Activated CD4-positive, alpha-beta T cell treated with anti-CD3 and anti-CD28 coated beads for 36 hours (primary cell): ENCODE data around the gene FOXN3. TPM values are rescaled to one million over a fixed set of nuclear protein-coding genes. Genes with fewer than 3 reads are reported as not detected.
A peak's percentile ranks its signal among the peaks of the same experiment; 100 is the strongest.

ENCODE experiments used
- ATAC-seq: fragments of 200-7000 bp; cut with Tn5 transposase; one replicate; pipeline ENCODE4 v1.10.0; 2021; ENCODE audit warnings: mild to moderate bottlenecking, moderate library complexity
- CTCF ChIA-PET: fragments of 350-600 bp; sonication (Branson Sonifier 250); formaldehyde crosslinking; loops from one replicate; lab custom pipeline; 2021; ENCODE audit warnings: antibody characterized with exemption; lab: Charles Lee
- POLR2A ChIA-PET: fragments of 350-600 bp; sonication (Branson Sonifier 250); formaldehyde crosslinking; loops from one replicate; lab custom pipeline; 2021; ENCODE audit warnings: antibody characterized with exemption, inconsistent platforms; lab: Charles Lee
- DNase-seq: peaks from one replicate; pipeline ENCODE4 v3.0.0-alpha.2; 2020
- H3K27ac Mint-ChIP-seq: one replicate; pipeline ENCODE4 v1.8.0; 2021; ENCODE audit warnings: mixed read lengths
- H3K27me3 Mint-ChIP-seq: one replicate; pipeline ENCODE4 v1.8.0; 2021; ENCODE audit warnings: mixed read lengths
- H3K36me3 Mint-ChIP-seq: one replicate; pipeline ENCODE4 v1.8.0; 2021; ENCODE audit warnings: low read depth, mixed read lengths
- H3K4me1 Mint-ChIP-seq: one replicate; pipeline ENCODE4 v1.8.0; 2021; ENCODE audit warnings: mixed read lengths
- H3K4me3 Mint-ChIP-seq: one replicate; pipeline ENCODE4 v1.8.0; 2021; ENCODE audit warnings: mild to moderate bottlenecking, moderate library complexity, mixed read lengths
- H3K9me3 Mint-ChIP-seq: one replicate; pipeline ENCODE4 v1.8.0; 2021; ENCODE audit warnings: low read depth, mixed read lengths
- intact Hi-C, 2 experiments: fragments of 100-400 bp; cut with DNase I in 1 of 2; cut with micrococcal nuclease in 1 of 2; formaldehyde crosslinking; loops; one replicate each; pipeline versions ENCODE4 v1.14.2 to v1.15.1; 2022 to 2024; cut with DNase I, micrococcal nuclease
- total RNA-seq, 2 experiments: library from RNA; stranded (reverse); gene quantifications; one replicate each; pipeline ENCODE4 v1.2.3, GENCODE V29; 2021

Gene FOXN3, protein sequence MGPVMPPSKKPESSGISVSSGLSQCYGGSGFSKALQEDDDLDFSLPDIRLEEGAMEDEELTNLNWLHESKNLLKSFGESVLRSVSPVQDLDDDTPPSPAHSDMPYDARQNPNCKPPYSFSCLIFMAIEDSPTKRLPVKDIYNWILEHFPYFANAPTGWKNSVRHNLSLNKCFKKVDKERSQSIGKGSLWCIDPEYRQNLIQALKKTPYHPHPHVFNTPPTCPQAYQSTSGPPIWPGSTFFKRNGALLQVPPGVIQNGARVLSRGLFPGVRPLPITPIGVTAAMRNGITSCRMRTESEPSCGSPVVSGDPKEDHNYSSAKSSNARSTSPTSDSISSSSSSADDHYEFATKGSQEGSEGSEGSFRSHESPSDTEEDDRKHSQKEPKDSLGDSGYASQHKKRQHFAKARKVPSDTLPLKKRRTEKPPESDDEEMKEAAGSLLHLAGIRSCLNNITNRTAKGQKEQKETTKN
- 10 to 100 TPM; 69.1 to 76.3 TPM for total RNA-seq

DNA sequence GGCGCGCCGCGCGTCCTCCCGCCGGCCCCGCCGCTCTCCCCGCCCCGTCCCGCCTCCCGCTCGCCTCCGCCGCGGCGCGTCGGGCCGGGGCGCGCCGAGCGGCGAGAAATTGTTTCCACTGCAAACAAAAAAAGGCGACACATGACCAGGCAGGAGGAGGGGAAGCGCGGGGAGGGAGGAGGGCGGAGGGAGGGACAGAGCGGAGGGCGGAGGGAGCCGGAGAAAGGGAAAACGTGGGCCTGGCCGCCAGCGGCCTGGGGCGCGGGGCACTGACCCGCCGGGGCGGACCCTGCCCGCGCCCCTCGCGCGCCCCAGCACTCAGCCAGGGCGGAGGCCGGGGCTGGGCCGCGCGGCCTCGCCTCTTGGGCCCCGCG, at the start of gene FOXN3:
FOXN3 (minus strand) TSS at position 143 of the 374 bp plus-strand sequence. CDS start 4,757 bp downstream, outside the sequence.
- Mint-ChIP-seq H3K4me1 (peaks cover 51% of the 10 kb centered on the region), H3K36me3 (peaks cover 38% of the 10 kb centered on the region), H3K27me3 (no peaks in the 10 kb centered on the region), H3K4me3 (peak within 1 kb of the TSS; percentile 84), H3K9me3 (no peaks in the 10 kb centered on the region), H3K27ac (peak within 1 kb of the TSS; percentile 95)
- CTCF ChIA-PET = no interaction called here
- intact Hi-C loops = loop anchor here (1.0 to 5.0 kb wide), 15 partner anchors 12 to 980 kb away; partner anchors contain the start of gene CALM1 (in 1 of the 2)
- DNase-seq (peak; percentile 94), ATAC-seq (peak; percentile 49)
- POLR2A ChIA-PET = no interaction called here

DNA sequence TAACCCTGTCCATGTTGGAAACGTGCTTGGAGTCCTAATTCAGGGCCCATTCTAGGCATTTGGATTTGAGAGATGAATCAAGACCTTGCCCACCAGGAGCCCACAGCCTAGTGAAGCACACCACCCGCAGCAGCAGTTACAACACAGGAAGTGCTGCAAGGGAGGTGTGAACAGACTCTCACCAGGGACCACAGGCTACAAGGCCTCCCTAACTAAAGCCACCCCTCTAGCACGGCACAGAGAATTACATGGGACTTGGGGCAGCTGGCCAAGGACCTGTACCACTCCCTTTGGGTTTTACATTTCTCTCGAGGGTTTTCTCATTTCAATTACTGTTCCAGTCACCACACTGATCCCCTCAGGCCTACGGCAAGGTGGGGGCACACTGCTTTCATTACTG, 49.5 kb upstream of the FOXN3 start:
- peaks cover 17% of the 10 kb centered on the region for H3K36me3 Mint-ChIP-seq
- H3K4me1 Mint-ChIP-seq = peaks cover 35% of the 10 kb centered on the region
- ChIA-PET CTCF (interaction anchor here (1.1 kb wide), 1 partner anchor 11 kb away, joined by 4 read pairs; no protein-coding TSS in a partner anchor), POLR2A (no interaction called here)
- ATAC-seq (peak; percentile 69), DNase-seq (peak; percentile 30)
- no peaks in the 10 kb centered on the region for H3K9me3 Mint-ChIP-seq
- H3K27me3 Mint-ChIP-seq = no peaks in the 10 kb centered on the region
- H3K4me3 Mint-ChIP-seq = no peak overlapping the region
- H3K27ac Mint-ChIP-seq = no peak overlapping the region
- intact Hi-C loops = no loop called here

DNA sequence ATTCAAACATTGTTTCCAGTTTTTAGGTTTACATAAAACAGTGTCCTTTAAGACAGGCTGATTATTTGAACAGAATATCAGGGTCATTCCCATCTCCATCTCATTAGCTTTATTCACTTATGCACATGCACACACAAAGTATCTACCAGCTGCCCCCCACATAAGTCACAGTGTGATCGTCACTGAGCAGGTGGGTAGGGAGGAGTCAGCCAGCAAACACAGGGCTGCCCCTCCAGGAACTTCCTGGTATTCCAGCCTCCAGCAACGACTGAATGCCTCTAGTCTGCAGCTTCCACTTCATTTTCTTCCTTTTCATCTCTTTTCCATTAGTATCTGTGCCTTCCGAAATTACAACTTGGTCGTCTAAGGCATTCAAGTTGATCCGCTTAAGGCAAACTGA, 48.8 kb upstream of the FOXN3 start:
- no peak for DNase-seq
- intact Hi-C loops = no loop called here
- Mint-ChIP-seq H3K9me3 (no peaks in the 10 kb centered on the region), H3K36me3 (peaks cover 16% of the 10 kb centered on the region), H3K4me1 (peaks cover 35% of the 10 kb centered on the region), H3K27ac (no peak overlapping the region), H3K4me3 (no peak overlapping the region), H3K27me3 (no peaks in the 10 kb centered on the region)
- ChIA-PET CTCF (interaction anchor here (0.7 to 1.1 kb wide), 2 partner anchors 11 to 346 kb away, joined by 3 to 4 read pairs; no protein-coding TSS in a partner anchor), POLR2A (no interaction called here)
- no peak for ATAC-seq

DNA sequence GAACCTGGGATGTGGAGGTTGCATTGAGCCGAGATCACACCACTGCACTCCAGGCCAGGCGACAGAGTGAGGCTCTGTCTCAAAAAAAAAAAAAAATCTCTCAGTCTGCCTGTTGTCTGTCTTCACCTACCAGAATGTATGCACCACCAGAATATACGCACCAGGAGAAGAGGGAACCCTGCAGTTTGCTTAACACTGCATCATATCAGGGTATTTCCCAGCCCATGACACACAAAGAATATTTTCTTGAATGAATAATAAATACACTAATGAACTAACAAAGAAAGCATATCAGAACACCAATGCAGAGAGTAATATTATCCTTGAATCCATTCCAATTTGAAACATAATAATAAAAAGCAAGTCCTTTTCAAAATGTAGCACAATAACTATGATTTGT, 44.2 kb upstream of the FOXN3 start:
- intact Hi-C loops = no loop called here
- ATAC-seq (no peak), DNase-seq (no peak)
- peak overlapping the region; percentile 9 for H3K27ac Mint-ChIP-seq
- H3K9me3 Mint-ChIP-seq = no peaks in the 10 kb centered on the region
- H3K36me3 Mint-ChIP-seq = peaks cover 10% of the 10 kb centered on the region
- H3K27me3 Mint-ChIP-seq = no peaks in the 10 kb centered on the region
- H3K4me1 Mint-ChIP-seq = peaks cover 12% of the 10 kb centered on the region
- H3K4me3 Mint-ChIP-seq = no peak overlapping the region
- ChIA-PET CTCF (no interaction called here), POLR2A (no interaction called here)

DNA sequence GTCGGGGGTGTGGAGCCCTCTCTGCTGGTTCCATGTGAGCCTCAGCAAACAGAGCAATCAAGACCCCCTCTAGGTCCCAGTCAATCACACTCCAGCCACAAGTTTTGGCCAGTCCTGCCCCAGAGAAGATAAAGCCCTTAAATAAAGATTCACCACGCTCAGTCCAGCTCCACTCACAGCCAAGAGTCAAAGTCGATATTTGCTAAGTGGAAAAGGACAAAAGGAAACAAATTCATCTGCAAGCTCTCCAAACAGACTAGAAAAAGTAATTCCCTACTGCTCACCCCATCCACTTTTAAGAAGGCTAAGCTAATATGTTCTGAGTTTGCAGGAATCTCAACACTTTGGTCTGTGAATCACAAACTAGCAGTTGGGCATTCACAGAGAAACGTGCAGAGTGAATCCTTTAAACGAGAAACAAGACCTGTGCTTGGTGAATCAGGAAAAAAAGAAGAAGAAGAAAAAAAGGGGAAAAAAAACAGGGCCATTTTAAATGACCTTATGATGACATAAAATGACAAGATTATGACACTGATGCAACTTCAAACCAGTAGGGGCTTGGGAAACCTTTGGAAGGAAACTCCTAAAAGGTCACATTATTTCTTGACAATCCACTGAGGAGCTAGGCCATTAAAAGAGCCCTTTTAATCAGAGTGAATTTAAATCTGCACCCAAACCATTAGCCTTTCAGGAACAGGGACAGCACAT, 41.8 kb upstream of the FOXN3 start:
- H3K4me3 Mint-ChIP-seq = no peak overlapping the region
- H3K27ac Mint-ChIP-seq = no peak overlapping the region
- CTCF ChIA-PET = interaction anchor here (0.6 kb wide), 1 partner anchor 38 kb away, joined by 3 read pairs; no protein-coding TSS in a partner anchor
- H3K36me3 Mint-ChIP-seq = peaks cover 2% of the 10 kb centered on the region
- no peak for ATAC-seq
- no peaks in the 10 kb centered on the region for H3K9me3 Mint-ChIP-seq
- intact Hi-C loops = no loop called here
- DNase-seq = no peak
- no peaks in the 10 kb centered on the region for H3K27me3 Mint-ChIP-seq
- H3K4me1 Mint-ChIP-seq = peaks cover 7% of the 10 kb centered on the region
- POLR2A ChIA-PET = no interaction called here

DNA sequence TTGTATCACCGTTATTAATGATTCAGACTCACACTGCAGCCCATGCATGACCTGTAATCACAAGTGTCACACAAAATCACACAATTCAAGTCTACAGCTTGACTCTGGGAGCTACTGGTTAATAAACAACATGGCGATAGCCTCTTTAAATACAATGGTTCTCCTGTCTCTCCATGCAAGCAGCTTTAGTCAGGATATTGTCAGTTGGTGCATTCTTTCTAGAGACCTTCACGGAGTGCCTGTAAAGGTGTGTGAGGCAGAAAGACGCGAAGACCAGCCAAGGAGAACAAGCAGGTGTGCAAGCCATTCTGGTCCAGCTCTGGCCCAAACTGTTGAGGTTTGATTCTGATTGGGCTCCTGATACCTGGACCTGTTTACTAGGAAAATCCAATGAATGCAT, 40.0 kb upstream of the FOXN3 start:
- Mint-ChIP-seq H3K36me3 (peaks cover 2% of the 10 kb centered on the region), H3K4me3 (no peak overlapping the region), H3K4me1 (peaks cover 7% of the 10 kb centered on the region), H3K9me3 (no peaks in the 10 kb centered on the region), H3K27me3 (no peaks in the 10 kb centered on the region), H3K27ac (no peak overlapping the region)
- ATAC-seq = no peak
- ChIA-PET POLR2A (no interaction called here), CTCF (no interaction called here)
- DNase-seq = no peak
- intact Hi-C loops = no loop called here

DNA sequence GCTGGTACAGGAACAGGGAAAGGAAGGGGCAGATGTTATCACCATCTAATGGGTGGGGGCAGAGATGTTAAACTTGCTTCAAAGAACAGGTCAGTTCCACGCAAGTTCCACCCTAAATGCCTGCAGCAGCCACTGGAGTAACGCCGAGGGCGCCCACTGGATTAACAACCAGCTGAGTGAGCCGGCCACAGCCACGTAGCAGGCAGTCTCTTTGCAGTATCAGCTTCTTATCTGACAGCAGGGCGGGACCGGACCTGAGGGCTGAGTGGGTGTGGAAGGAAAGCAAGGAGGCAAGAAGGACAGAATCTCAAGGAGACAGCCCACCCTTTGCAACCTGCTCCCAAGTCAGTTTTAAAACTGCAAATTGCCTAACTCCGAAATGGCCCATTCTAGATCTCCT, 38.4 kb upstream of the FOXN3 start:
- peaks cover 7% of the 10 kb centered on the region for H3K4me1 Mint-ChIP-seq
- H3K27me3 Mint-ChIP-seq = no peaks in the 10 kb centered on the region
- intact Hi-C loops = no loop called here
- DNase-seq = no peak
- ChIA-PET CTCF (interaction anchor here (0.7 to 1.0 kb wide), 2 partner anchors 11 to 312 kb away, joined by 3 read pairs; no protein-coding TSS in a partner anchor), POLR2A (no interaction called here)
- H3K27ac Mint-ChIP-seq = no peak overlapping the region
- H3K36me3 Mint-ChIP-seq = peaks cover 2% of the 10 kb centered on the region
- H3K4me3 Mint-ChIP-seq = no peak overlapping the region
- ATAC-seq = no peak
- H3K9me3 Mint-ChIP-seq = no peaks in the 10 kb centered on the region

DNA sequence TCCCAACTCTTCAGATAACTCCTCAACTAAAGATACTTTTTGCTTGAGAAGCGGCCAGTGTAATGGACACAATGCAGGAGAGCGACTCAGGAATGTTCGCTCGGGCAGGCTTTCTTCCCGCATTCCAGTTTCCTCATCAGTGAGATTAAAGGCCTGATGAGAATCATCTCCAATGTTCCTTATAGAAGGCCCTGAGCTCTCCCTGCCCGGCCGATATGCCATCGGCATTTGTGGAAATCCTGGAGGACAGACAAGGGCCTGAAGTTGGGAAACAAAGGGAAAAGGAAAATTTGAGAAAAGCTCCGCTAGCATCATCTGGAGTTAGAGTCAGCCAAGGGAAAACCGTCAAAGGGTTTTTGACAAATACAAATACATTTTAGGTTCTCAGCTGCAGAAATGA, 38.0 kb upstream of the FOXN3 start:
- Mint-ChIP-seq H3K4me3 (no peak overlapping the region), H3K27me3 (no peaks in the 10 kb centered on the region), H3K36me3 (peaks cover 2% of the 10 kb centered on the region), H3K4me1 (peaks cover 7% of the 10 kb centered on the region), H3K9me3 (no peaks in the 10 kb centered on the region), H3K27ac (no peak overlapping the region)
- no peak for ATAC-seq
- intact Hi-C loops = no loop called here
- ChIA-PET POLR2A (no interaction called here), CTCF (interaction anchor here (0.7 to 1.0 kb wide), 2 partner anchors 10 to 312 kb away, joined by 3 read pairs; no protein-coding TSS in a partner anchor)
- DNase-seq = no peak

DNA sequence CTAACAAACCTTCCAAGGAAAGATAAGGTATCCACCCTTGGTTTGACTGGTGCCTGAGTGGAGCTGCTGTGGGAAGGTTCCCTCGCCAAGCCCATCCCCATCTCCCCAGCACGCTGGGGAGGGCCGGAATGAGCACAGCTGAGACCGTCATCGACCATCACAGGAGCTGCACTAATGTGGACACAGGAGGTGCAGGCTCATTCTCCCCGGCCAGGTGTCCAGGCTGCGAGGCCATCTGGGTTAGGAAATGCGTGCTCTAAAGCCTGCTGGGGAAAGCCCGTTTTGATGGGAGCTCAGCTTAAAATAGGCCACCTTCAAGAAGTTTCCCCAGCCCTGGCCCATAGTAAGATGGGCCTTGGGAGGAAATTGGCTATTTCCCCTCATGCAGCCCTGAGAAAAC, 35.2 kb upstream of the FOXN3 start:
- POLR2A ChIA-PET = no interaction called here
- H3K9me3 Mint-ChIP-seq = no peaks in the 10 kb centered on the region
- H3K4me1 Mint-ChIP-seq = peaks cover 12% of the 10 kb centered on the region
- H3K27ac Mint-ChIP-seq = no peak overlapping the region
- no peaks in the 10 kb centered on the region for H3K27me3 Mint-ChIP-seq
- no peak for DNase-seq
- no peak overlapping the region for H3K4me3 Mint-ChIP-seq
- H3K36me3 Mint-ChIP-seq = peaks cover 2% of the 10 kb centered on the region
- CTCF ChIA-PET = interaction anchor here (0.9 to 1.2 kb wide), 2 partner anchors 12 to 314 kb away, joined by 3 to 4 read pairs; no protein-coding TSS in a partner anchor
- intact Hi-C loops = no loop called here
- no peak for ATAC-seq

DNA sequence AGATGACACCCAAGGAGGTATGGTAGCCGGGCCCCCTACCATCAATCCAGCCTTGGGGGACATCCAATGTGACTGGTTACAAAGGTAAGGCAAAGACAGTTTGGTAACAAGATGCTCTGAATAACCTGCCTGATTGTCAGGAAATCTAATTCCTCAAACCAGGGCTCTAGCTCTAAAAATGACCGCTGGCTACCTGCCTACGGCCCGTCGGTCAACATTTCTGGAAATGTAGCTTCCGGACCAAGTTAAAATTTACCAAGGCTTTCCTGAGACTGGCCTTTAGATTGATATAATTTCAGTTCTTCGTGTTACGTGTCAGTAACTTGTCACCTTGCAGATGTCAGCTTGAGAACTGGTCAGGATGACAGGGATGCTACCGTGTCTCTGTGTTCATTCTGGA, 34.2 kb upstream of the FOXN3 start:
- Mint-ChIP-seq H3K36me3 (peaks cover 9% of the 10 kb centered on the region), H3K4me1 (peaks cover 21% of the 10 kb centered on the region), H3K9me3 (no peaks in the 10 kb centered on the region), H3K4me3 (no peak overlapping the region), H3K27ac (no peak overlapping the region), H3K27me3 (no peaks in the 10 kb centered on the region)
- ChIA-PET POLR2A (no interaction called here), CTCF (interaction anchor here (0.6 to 0.9 kb wide), 2 partner anchors 170 to 315 kb away, joined by 3 to 4 read pairs; no protein-coding TSS in a partner anchor)
- intact Hi-C loops = no loop called here
- no peak for ATAC-seq
- DNase-seq = no peak

DNA sequence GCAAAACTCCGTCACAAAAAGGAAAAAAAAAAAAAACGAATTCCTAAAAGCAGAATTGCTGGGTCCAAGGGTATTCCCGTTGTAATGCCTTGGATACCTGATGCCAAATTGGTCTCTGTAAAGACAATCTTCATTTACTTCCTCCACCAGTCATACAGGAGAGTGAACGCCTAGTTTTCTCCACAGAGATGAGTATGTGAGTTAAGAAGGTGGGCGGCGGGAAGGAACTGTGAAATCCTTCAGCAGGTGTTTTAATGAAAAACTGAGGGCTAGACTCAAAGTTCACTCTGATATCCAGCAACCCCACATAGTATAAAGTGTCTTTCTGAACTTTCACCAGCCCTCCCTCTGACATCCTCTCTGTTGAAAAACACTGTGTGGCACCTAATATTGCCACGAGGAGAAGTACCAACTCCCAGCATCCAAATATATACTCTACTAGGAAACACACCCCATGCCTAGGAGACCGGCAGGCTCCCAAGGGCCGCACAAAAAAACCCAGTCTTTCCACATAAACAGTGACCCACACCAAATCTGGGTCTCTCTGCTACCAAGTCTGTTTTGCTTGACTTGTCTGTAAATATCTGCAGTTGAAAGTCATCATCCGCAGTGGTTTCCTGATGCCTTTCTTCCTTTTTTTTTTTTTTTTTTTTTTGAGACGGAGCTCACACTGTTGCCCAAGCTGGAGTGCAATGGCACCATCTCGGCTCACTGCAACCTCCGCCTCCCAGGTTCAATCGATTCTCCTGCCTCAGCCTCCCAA, 30.3 kb upstream of the FOXN3 start:
- H3K4me3 Mint-ChIP-seq = no peak overlapping the region
- peak overlapping the region; percentile 77 for H3K27ac Mint-ChIP-seq
- intact Hi-C loops = no loop called here
- peak; percentile 43 for ATAC-seq
- peaks cover 54% of the 10 kb centered on the region for H3K4me1 Mint-ChIP-seq
- H3K9me3 Mint-ChIP-seq = no peaks in the 10 kb centered on the region
- peak; percentile 57 for DNase-seq
- H3K27me3 Mint-ChIP-seq = no peaks in the 10 kb centered on the region
- H3K36me3 Mint-ChIP-seq = peaks cover 18% of the 10 kb centered on the region
- CTCF ChIA-PET = interaction anchor here (1.1 kb wide), 1 partner anchor 171 kb away, joined by 3 read pairs; no protein-coding TSS in a partner anchor
- POLR2A ChIA-PET = interaction anchor here (0.6 kb wide), 1 partner anchor 444 kb away, joined by 3 read pairs; no protein-coding TSS in a partner anchor
